ENCODE data around the gene MRPS11. TPM values are rescaled to one million over a fixed set of nuclear protein-coding genes. Genes with fewer than 3 reads are reported as not detected.
"Not testable (repeated sequence)": the region's sequence is repeated elsewhere in the genome, so short reads cannot be mapped to it uniquely, and the experiment has no call there.

The MRPS11 gene
- total and polyA plus RNA-seq, 9 donors, result 8.3 to 32.4 (median 21.7) TPM

- Histone ChIP-seq H3K9me3 (no peaks in the 10 kb centered on the region), H3K36me3 (no peaks in the 10 kb centered on the region), H3K27me3 (no peaks in the 10 kb centered on the region), H3K4me3 (no peak overlapping the region), H3K4me1 (ENCODE audit: insufficient read depth) (no peaks in the 10 kb centered on the region), H3K27ac (no peak overlapping the region)
- 81 to 87% (median 84%) methylated on average over 7 of the region's 7 CpGs for WGBS, 3 donors
- intact Hi-C loops (cut with DNase I), result no loop called here
- TF ChIP-seq EP300 (IDR thresholded peaks at IDR 0.05), result no peak
- no peak for TF ChIP-seq POLR2A (IDR thresholded peaks at IDR 0.05)
- no peak for TF ChIP-seq CTCF (IDR thresholded peaks at IDR 0.05)
- DNase-seq, result no peak
Measured at GRCh38 chr15:88433046-88433685, 34.3 kb upstream of the MRPS11 start.

- H3K4me3 ChIP-seq; H3K9me3 ChIP-seq; H3K36me3 ChIP-seq; intact Hi-C loops (cut with DNase I); H3K4me1 ChIP-seq (ENCODE audit: insufficient read depth); DNase-seq; H3K27me3 ChIP-seq; H3K27ac ChIP-seq: not testable (repeated sequence)
- WGBS, 3 donors, result 65 to 77% (median 67%) methylated on average over 5 of the region's 5 CpGs
Measured at GRCh38 chr15:88434106-88434505, 33.4 kb upstream of the MRPS11 start.

- H3K4me1 ChIP-seq (ENCODE audit: insufficient read depth), result no peaks in the 10 kb centered on the region
- no peaks in the 10 kb centered on the region for H3K36me3 ChIP-seq
- 54 to 71% (median 56%) methylated on average over 5 of the region's 5 CpGs for WGBS, 3 donors
- no peak overlapping the region for H3K27ac ChIP-seq
- intact Hi-C loops (cut with DNase I), result no loop called here
- H3K4me3 ChIP-seq, result no peak overlapping the region
- H3K27me3 ChIP-seq, result no peaks in the 10 kb centered on the region
- DNase-seq, result no peak
- H3K9me3 ChIP-seq, result no peaks in the 10 kb centered on the region
- no peak for TF ChIP-seq EP300 (IDR thresholded peaks at IDR 0.05)
- TF ChIP-seq POLR2A (IDR thresholded peaks at IDR 0.05), result no peak
- no peak for TF ChIP-seq CTCF (IDR thresholded peaks at IDR 0.05)
Measured at GRCh38 chr15:88438181-88438580, 29.3 kb upstream of the MRPS11 start.

- no peak overlapping the region for H3K4me3 ChIP-seq
- no peak overlapping the region for H3K27ac ChIP-seq
- no peak for DNase-seq
- no peak for TF ChIP-seq EP300 (IDR thresholded peaks at IDR 0.05)
- TF ChIP-seq POLR2A (IDR thresholded peaks at IDR 0.05), result no peak
- TF ChIP-seq CTCF (IDR thresholded peaks at IDR 0.05), result no peak
- intact Hi-C loops (cut with DNase I), result no loop called here
- no peaks in the 10 kb centered on the region for H3K4me1 ChIP-seq (ENCODE audit: insufficient read depth)
- H3K36me3 ChIP-seq, result no peaks in the 10 kb centered on the region
- H3K27me3 ChIP-seq, result no peaks in the 10 kb centered on the region
- H3K9me3 ChIP-seq, result no peaks in the 10 kb centered on the region
- 74 to 77% (median 76%) methylated on average over 1 of the region's 1 CpG for WGBS, 3 donors
Measured at GRCh38 chr15:88440021-88440420, 27.5 kb upstream of the MRPS11 start.

- Histone ChIP-seq H3K4me1 (ENCODE audit: insufficient read depth) (no peaks in the 10 kb centered on the region), H3K9me3 (no peaks in the 10 kb centered on the region), H3K36me3 (no peaks in the 10 kb centered on the region), H3K27me3 (no peaks in the 10 kb centered on the region), H3K27ac (no peak overlapping the region), H3K4me3 (no peak overlapping the region)
- no peak for DNase-seq
- intact Hi-C loops (cut with DNase I), result no loop called here
- no peak for TF ChIP-seq CTCF (IDR thresholded peaks at IDR 0.05)
- no peak for TF ChIP-seq POLR2A (IDR thresholded peaks at IDR 0.05)
- no peak for TF ChIP-seq EP300 (IDR thresholded peaks at IDR 0.05)
- WGBS, 3 donors, result 70 to 82% (median 70%) methylated on average over 2 of the region's 2 CpGs
Measured at GRCh38 chr15:88441076-88441730, 26.3 kb upstream of the MRPS11 start.

All from ovary (tissue), 9 donors.